CD14-positive monocyte (primary cell): ENCODE data around the gene DPYD. TPM values are rescaled to one million over a fixed set of nuclear protein-coding genes. Genes with fewer than 3 reads are reported as not detected.
A peak's percentile ranks its signal among the peaks of the same experiment; 100 is the strongest.

Experiments
- DNase-seq, 3 donors: peaks; one replicate each; pipeline ENCODE4 v3.0.0-alpha.2; 2011 to 2022
- H2AFZ ChIP-seq: 2 replicates; pipeline ENCODE4 v1.6.0; 2012; ENCODE audit warnings: mild to moderate bottlenecking, low read depth, low read length, inconsistent platforms; ENCODE audit not compliant: insufficient read depth, poor library complexity, severe bottlenecking
- H3K27ac ChIP-seq, 2 donors: 1 replicate in 1 of 2; 2 replicates in 1 of 2; pipeline ENCODE4 v1.5.1; 2012 to 2013; ENCODE audit warnings: low read length in 2 of 2, control low read depth in 1 of 2, inconsistent platforms in 1 of 2, low read depth in 1 of 2, mild to moderate bottlenecking in 1 of 2
- H3K27me3 ChIP-seq, 2 donors: one replicate each; pipeline versions ENCODE4 v1.6.0 to v1.6.1; 2011 to 2013; ENCODE audit warnings: low read length in 2 of 2; ENCODE audit not compliant: control insufficient read depth in 2 of 2, insufficient read depth in 2 of 2
- H3K36me3 ChIP-seq, 2 donors: replicated peaks in 1 of 2; 1 replicate in 1 of 2; 2 replicates in 1 of 2; pipeline versions ENCODE4 v1.5.1 to v1.6.1; 2012 to 2013; ENCODE audit warnings: low read length in 2 of 2, control low read depth in 1 of 2, inconsistent platforms in 1 of 2, mild to moderate bottlenecking in 1 of 2; ENCODE audit not compliant: insufficient read depth in 2 of 2, control insufficient read depth in 1 of 2
- H3K4me1 ChIP-seq, 2 donors: 1 replicate in 1 of 2; 2 replicates in 1 of 2; pipeline versions ENCODE4 v1.5.1 to v1.6.1; 2012 to 2013; ENCODE audit warnings: low read length in 2 of 2, control low read depth in 1 of 2, inconsistent platforms in 1 of 2, mild to moderate bottlenecking in 1 of 2, moderate library complexity in 1 of 2; ENCODE audit not compliant: insufficient read depth in 2 of 2, control insufficient read depth in 1 of 2
- H3K4me2 ChIP-seq: replicated peaks from 2 replicates; pipeline ENCODE3; 2012; ENCODE audit warnings: low read length, moderate library complexity, mild to moderate bottlenecking; ENCODE audit not compliant: poor library complexity, severe bottlenecking; ENCODE audit errors: extremely low read depth
- H3K4me3 ChIP-seq, 3 experiments: fragments of 200-600 bp in 1 of 3; sonication (generic) in 1 of 3; replicated peaks in 1 of 3; 1 replicate in 2 of 3; 2 replicates in 1 of 3; pipeline ENCODE4 v1.5.1; 2011 to 2013; ENCODE audit warnings: low read length in 3 of 3, mild to moderate bottlenecking in 3 of 3, control low read depth in 2 of 3, low read depth in 2 of 3, inconsistent platforms in 1 of 3, moderate library complexity in 1 of 3
- H3K79me2 ChIP-seq: 2 replicates; pipeline ENCODE4 v1.6.0; 2012; ENCODE audit warnings: mild to moderate bottlenecking, control low read depth, inconsistent platforms, low read length, moderate library complexity; ENCODE audit not compliant: insufficient read depth
- H3K9ac ChIP-seq: 2 replicates; pipeline ENCODE4 v1.6.0; 2017; ENCODE audit warnings: low read length, mild to moderate bottlenecking; ENCODE audit not compliant: insufficient read depth, poor library complexity, severe bottlenecking
- H3K9me3 ChIP-seq, 2 donors: replicated peaks in 1 of 2; 1 replicate in 1 of 2; 2 replicates in 1 of 2; pipeline versions ENCODE4 v1.5.1 to v1.6.1; 2012 to 2013; ENCODE audit warnings: low read length in 2 of 2, control low read depth in 1 of 2; ENCODE audit not compliant: control insufficient read depth in 1 of 2, insufficient read depth in 1 of 2
- H4K20me1 ChIP-seq: 2 replicates; pipeline ENCODE4 v1.6.0; 2012; ENCODE audit warnings: mild to moderate bottlenecking, low read length, control low read depth, moderate library complexity; ENCODE audit not compliant: insufficient read depth
- H3K27ac Mint-ChIP-seq, 7 donors: one replicate each; pipeline ENCODE4 v1.8.0; 2020; ENCODE audit warnings: mild to moderate bottlenecking in 7 of 7, mixed read lengths in 7 of 7, moderate library complexity in 6 of 7, inconsistent platforms in 2 of 7
- H3K27me3 Mint-ChIP-seq, 3 donors: one replicate each; pipeline ENCODE4 v1.8.0; 2021 to 2022; ENCODE audit warnings: low read depth in 3 of 3, mild to moderate bottlenecking in 3 of 3, mixed read lengths in 3 of 3, moderate library complexity in 3 of 3, inconsistent platforms in 1 of 3
- H3K36me3 Mint-ChIP-seq, 2 donors: one replicate each; pipeline ENCODE4 v1.8.0; 2020; ENCODE audit warnings: mixed read lengths in 2 of 2, inconsistent platforms in 1 of 2, mild to moderate bottlenecking in 1 of 2
- H3K4me1 Mint-ChIP-seq: one replicate; pipeline ENCODE4 v1.8.0; 2020; ENCODE audit warnings: mild to moderate bottlenecking, mixed read lengths
- H3K4me3 Mint-ChIP-seq, 2 donors: one replicate each; pipeline ENCODE4 v1.8.0; 2020; ENCODE audit warnings: mild to moderate bottlenecking in 2 of 2, mixed read lengths in 2 of 2, moderate library complexity in 1 of 2
- H3K9me3 Mint-ChIP-seq, 7 donors: one replicate each; pipeline ENCODE4 v1.8.0; 2020 to 2022; ENCODE audit warnings: mixed read lengths in 7 of 7, mild to moderate bottlenecking in 6 of 7, moderate library complexity in 6 of 7, inconsistent platforms in 2 of 7
- WGBS: methylation state at CpG from one replicate; pipeline ENCODE4 v1.1.5; 2013; ENCODE audit warnings: missing lambda C conversion rate; ENCODE audit not compliant: insufficient coverage; 5-methylcytosine and 5-hydroxymethylcytosine counted together
- intact Hi-C, 2 donors: fragments of 100-400 bp; cut with micrococcal nuclease; formaldehyde crosslinking; loops; one replicate each; pipeline versions ENCODE4 v1.15.0 to v1.15.1; 2023
- polyA plus RNA-seq, 3 donors: library from polyadenylated mRNA; depleted of rRNA in 1 of 3; unstranded in 2 of 3; stranded (reverse) in 1 of 3; fragments of 300-500 nt in 2 of 3; fragments of >200 nt in 1 of 3; fragmentation: Illumina TruSeq in 2 of 3; gene quantifications; 1 replicate in 2 of 3; 2 replicates in 1 of 3; pipeline ENCODE4 v1.2.3, GENCODE V29; 2012 to 2021
- TF ChIP-seq, protein P1 (sequence below): fragments of 200-600 bp; IDR thresholded peaks from one replicate; pipeline ENCODE4 v1.8.0; 2022; ENCODE audit warnings: antibody characterized with exemption, mild to moderate bottlenecking

Gene DPYD
- polyA plus RNA-seq, 3 donors, result 87.6 to 171 (median 144) TPM

DNA sequence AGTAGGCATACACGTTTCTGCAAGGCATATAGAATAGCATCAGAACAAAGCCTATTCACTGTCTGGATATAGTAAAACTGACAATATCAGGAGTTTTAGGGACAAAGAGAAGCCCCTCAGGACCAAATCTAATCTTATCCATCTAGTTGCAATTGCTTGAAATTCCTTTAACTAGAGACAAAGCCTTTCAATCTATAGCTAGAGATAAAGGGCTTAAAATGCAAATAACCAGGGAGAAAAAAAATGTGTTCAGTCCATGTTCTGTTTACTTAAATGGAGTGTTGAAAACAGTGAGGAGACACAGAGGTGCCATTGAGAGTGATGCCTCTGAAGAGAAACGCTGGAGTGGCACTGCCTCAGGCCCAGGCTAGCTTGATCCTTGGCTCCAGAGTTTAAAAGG lies 286.1 kb downstream of the DPYD start:
- H3K9me3 ChIP-seq, result no peaks in the 10 kb centered on the region
- H3K9me3 Mint-ChIP-seq, result peaks cover 0 to 3% (median 0%) of the 10 kb centered on the region in 7 donors
- WGBS, result 86% methylated on average over 1 of the region's 2 CpGs

DNA sequence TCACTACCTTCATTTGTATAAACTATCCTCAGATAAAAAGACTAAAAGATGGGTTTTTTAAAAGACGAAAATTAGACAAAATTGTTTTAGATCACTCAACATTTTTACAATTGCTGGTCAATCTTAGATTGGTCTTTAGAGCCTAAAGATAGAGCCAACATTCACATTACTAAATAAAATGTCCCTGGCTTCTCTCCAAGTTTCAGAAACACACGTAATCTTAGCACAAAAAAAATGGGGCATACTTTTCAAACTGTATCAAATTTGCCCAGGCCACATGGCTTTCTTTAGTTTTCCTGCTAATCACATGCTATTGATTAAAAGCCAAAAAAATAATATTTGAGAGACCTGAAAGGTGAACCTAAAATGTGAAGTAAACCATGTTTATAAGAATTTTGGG lies 288.1 kb downstream of the DPYD start:
- H3K79me2 ChIP-seq, result no peaks in the 10 kb centered on the region
- Mint-ChIP-seq H3K27ac (no peak overlapping the region), H3K4me1 (no peaks in the 10 kb centered on the region), H3K27me3 (no peaks in the 10 kb centered on the region), H3K9me3 (peaks cover 0 to 3% (median 0%) of the 10 kb centered on the region in 7 donors), H3K4me3 (no peak overlapping the region), H3K36me3 (peaks cover 40 to 45% of the 10 kb centered on the region in 2 donors)
- H3K4me1 ChIP-seq, result no peaks in the 10 kb centered on the region
- no peak overlapping the region for H2AFZ ChIP-seq
- TF ChIP-seq, protein P1, sequence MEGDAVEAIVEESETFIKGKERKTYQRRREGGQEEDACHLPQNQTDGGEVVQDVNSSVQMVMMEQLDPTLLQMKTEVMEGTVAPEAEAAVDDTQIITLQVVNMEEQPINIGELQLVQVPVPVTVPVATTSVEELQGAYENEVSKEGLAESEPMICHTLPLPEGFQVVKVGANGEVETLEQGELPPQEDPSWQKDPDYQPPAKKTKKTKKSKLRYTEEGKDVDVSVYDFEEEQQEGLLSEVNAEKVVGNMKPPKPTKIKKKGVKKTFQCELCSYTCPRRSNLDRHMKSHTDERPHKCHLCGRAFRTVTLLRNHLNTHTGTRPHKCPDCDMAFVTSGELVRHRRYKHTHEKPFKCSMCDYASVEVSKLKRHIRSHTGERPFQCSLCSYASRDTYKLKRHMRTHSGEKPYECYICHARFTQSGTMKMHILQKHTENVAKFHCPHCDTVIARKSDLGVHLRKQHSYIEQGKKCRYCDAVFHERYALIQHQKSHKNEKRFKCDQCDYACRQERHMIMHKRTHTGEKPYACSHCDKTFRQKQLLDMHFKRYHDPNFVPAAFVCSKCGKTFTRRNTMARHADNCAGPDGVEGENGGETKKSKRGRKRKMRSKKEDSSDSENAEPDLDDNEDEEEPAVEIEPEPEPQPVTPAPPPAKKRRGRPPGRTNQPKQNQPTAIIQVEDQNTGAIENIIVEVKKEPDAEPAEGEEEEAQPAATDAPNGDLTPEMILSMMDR, result no peak
- H3K9ac ChIP-seq, result no peak overlapping the region
- intact Hi-C loops, result no loop called here
- no peak for DNase-seq
- H3K4me2 ChIP-seq, result no peak overlapping the region
- WGBS, result 83% methylated on average over 1 of the region's 2 CpGs
- H3K4me3 ChIP-seq, result no peak overlapping the region
- H3K36me3 ChIP-seq, result peaks cover 24 to 63% of the 10 kb centered on the region in 2 donors
- no peaks in the 10 kb centered on the region for H3K9me3 ChIP-seq
- no peaks in the 10 kb centered on the region for H3K27me3 ChIP-seq
- no peak overlapping the region for H3K27ac ChIP-seq
- peaks cover 93% of the 10 kb centered on the region for H4K20me1 ChIP-seq

More for the DNA sequence above, 286.1 kb downstream of the DPYD start:
- no peaks in the 10 kb centered on the region for H3K4me1 ChIP-seq
- DNase-seq, result no peak
- no peak overlapping the region for H3K4me3 ChIP-seq
- H4K20me1 ChIP-seq, result peaks cover 94% of the 10 kb centered on the region
- Mint-ChIP-seq H3K36me3 (peaks cover 39% of the 10 kb centered on the region in 2 donors), H3K4me1 (no peaks in the 10 kb centered on the region), H3K27ac (peak overlapping the region in 1 of 7 donors; percentile 25), H3K27me3 (no peaks in the 10 kb centered on the region), H3K4me3 (no peak overlapping the region)
- H3K27me3 ChIP-seq, result no peaks in the 10 kb centered on the region
- no peak overlapping the region for H3K27ac ChIP-seq
- TF ChIP-seq, protein P1, result no peak
- H3K4me2 ChIP-seq, result no peak overlapping the region
- peaks cover 21 to 69% of the 10 kb centered on the region in 2 donors for H3K36me3 ChIP-seq
- no peak overlapping the region for H2AFZ ChIP-seq
- no peaks in the 10 kb centered on the region for H3K79me2 ChIP-seq
- intact Hi-C loops, result no loop called here
- no peak overlapping the region for H3K9ac ChIP-seq
